Measurements from ENCODE around the gene ZNF511.

GRCh38 chr10:133285217-133285616 is 23.5 kb upstream of the ZNF511 start:
- TF ChIP-seq, protein P1, sequence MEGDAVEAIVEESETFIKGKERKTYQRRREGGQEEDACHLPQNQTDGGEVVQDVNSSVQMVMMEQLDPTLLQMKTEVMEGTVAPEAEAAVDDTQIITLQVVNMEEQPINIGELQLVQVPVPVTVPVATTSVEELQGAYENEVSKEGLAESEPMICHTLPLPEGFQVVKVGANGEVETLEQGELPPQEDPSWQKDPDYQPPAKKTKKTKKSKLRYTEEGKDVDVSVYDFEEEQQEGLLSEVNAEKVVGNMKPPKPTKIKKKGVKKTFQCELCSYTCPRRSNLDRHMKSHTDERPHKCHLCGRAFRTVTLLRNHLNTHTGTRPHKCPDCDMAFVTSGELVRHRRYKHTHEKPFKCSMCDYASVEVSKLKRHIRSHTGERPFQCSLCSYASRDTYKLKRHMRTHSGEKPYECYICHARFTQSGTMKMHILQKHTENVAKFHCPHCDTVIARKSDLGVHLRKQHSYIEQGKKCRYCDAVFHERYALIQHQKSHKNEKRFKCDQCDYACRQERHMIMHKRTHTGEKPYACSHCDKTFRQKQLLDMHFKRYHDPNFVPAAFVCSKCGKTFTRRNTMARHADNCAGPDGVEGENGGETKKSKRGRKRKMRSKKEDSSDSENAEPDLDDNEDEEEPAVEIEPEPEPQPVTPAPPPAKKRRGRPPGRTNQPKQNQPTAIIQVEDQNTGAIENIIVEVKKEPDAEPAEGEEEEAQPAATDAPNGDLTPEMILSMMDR (IDR thresholded peaks at IDR 0.05; ENCODE audit: low read length): no peak
- no peak for TF ChIP-seq EZH2 (IDR thresholded peaks at IDR 0.05; ENCODE audit: borderline replicate concordance, low read length)

Measured in OCI-LY1 (cell line).